SK-N-SH (cell line): ENCODE measurements around the gene INTU. TPM values are rescaled to one million over a fixed set of nuclear protein-coding genes. Genes with fewer than 3 reads are reported as not detected.
A peak's percentile ranks its signal among the peaks of the same experiment; 100 is the strongest.

Source experiments
- CTCF ChIA-PET: fragments of 300-600, 350-600 bp; formaldehyde crosslinking; extraction: SDS; loops from one replicate; lab custom pipeline; 2021; lab: Yijun Ruan, JAX
- POLR2A ChIA-PET: fragments of 350-600 bp; sonication (Branson Sonifier 250); formaldehyde crosslinking; extraction: SDS; loops from one replicate; lab custom pipeline; 2020; ENCODE audit warnings: antibody characterized with exemption, inconsistent platforms; lab: Yijun Ruan, JAX
- DNase-seq: peaks from one replicate; pipeline ENCODE4 v3.0.0; 2012
- H2AFZ ChIP-seq: fragments of 200-600 bp; sonication (generic); 2 replicates; pipeline ENCODE4 v1.8.1; 2016; ENCODE audit warnings: antibody characterized with exemption, mild to moderate bottlenecking, low read depth
- H3F3A ChIP-seq: fragments of 200-600 bp; sonication (generic); replicated peaks from 2 replicates; pipeline ENCODE3; 2016; ENCODE audit warnings: antibody characterized with exemption, mild to moderate bottlenecking; ENCODE audit not compliant: insufficient read depth
- H3K27ac ChIP-seq, 2 experiments: fragments of 200-500 bp in 1 of 2; fragments of 200-600 bp in 1 of 2; sonication (Bioruptor generic) in 1 of 2; sonication (generic), shearing (Covaris generic) in 1 of 2; 2 replicates each; pipeline versions ENCODE4 v1.5.1 to v1.6.1; 2014 to 2016; ENCODE audit warnings: low read depth in 2 of 2, inconsistent platforms in 1 of 2, low read length in 1 of 2, mild to moderate bottlenecking in 1 of 2, mixed read lengths in 1 of 2
- H3K27me3 ChIP-seq: fragments of 200-600 bp; sonication (generic), shearing (Covaris generic); 2 replicates; pipeline ENCODE4 v1.6.1; 2016; ENCODE audit warnings: mixed run types; ENCODE audit not compliant: insufficient read depth
- H3K36me3 ChIP-seq, 2 experiments: fragments of 200-500 bp in 1 of 2; fragments of 200-600 bp in 1 of 2; sonication (Bioruptor generic) in 1 of 2; sonication (generic) in 1 of 2; replicated peaks in 1 of 2; 2 replicates each; pipeline versions ENCODE3 to v1.5.1; 2014 to 2016; ENCODE audit warnings: low read length in 1 of 2, mild to moderate bottlenecking in 1 of 2; ENCODE audit not compliant: insufficient read depth in 2 of 2, control insufficient read depth in 1 of 2
- H3K4me1 ChIP-seq, 2 experiments: fragments of 200-500 bp in 1 of 2; fragments of 200-600 bp in 1 of 2; sonication (Bioruptor generic) in 1 of 2; sonication (generic), shearing (Covaris generic) in 1 of 2; 2 replicates each; pipeline versions ENCODE4 v1.5.1 to v1.6.1; 2014 to 2016; ENCODE audit warnings: low read depth in 1 of 2, low read length in 1 of 2, mixed run types in 1 of 2; ENCODE audit not compliant: insufficient read depth in 2 of 2, control insufficient read depth in 1 of 2
- H3K4me2 ChIP-seq: fragments of 200-600 bp; sonication (generic), shearing (Covaris generic); 2 replicates; pipeline ENCODE4 v1.6.1; 2017; ENCODE audit warnings: mixed run types
- H3K4me3 ChIP-seq, 2 experiments: fragments of 200-500 bp in 1 of 2; fragments of 200-600 bp in 1 of 2; sonication (Bioruptor generic) in 1 of 2; sonication (generic), shearing (Covaris generic) in 1 of 2; 2 replicates each; pipeline versions ENCODE4 v1.5.1 to v1.8.1; 2014 to 2016; ENCODE audit warnings: low read depth in 2 of 2, inconsistent platforms in 1 of 2, low read length in 1 of 2, mild to moderate bottlenecking in 1 of 2, mixed read lengths in 1 of 2, moderate library complexity in 1 of 2
- H3K79me2 ChIP-seq: fragments of 200-600 bp; sonication (generic); 2 replicates; pipeline ENCODE4 v1.8.1; 2017; ENCODE audit warnings: mild to moderate bottlenecking; ENCODE audit not compliant: insufficient read depth
- H3K9ac ChIP-seq: fragments of 200-600 bp; sonication (generic); 2 replicates; pipeline ENCODE4 v1.6.1; 2017; ENCODE audit warnings: mixed run types
- H3K9me2 ChIP-seq: fragments of 200-600 bp; sonication (generic); 2 replicates; pipeline ENCODE4 v1.6.1; 2017; ENCODE audit warnings: mixed run types
- H3K9me3 ChIP-seq: fragments of 200-600 bp; sonication (generic); 2 replicates; pipeline ENCODE4 v1.6.1; 2017; ENCODE audit warnings: mixed run types, mild to moderate bottlenecking, moderate library complexity
- H4K20me1 ChIP-seq: fragments of 200-600 bp; sonication (generic); 2 replicates; pipeline ENCODE4 v1.6.1; 2017; ENCODE audit warnings: mild to moderate bottlenecking, mixed run types; ENCODE audit not compliant: insufficient read depth
- CHD2 ChIP-seq: fragments of 150-350 bp; IDR thresholded peaks from 2 replicates; pipeline ENCODE4 v1.6.1; 2018; ENCODE audit warnings: low read length; ENCODE audit not compliant: partially characterized antibody
- EZH2phosphoT487 ChIP-seq: fragments of 200-600 bp; sonication (generic); IDR thresholded peaks from 2 replicates; pipeline ENCODE4 v1.6.1; 2017; ENCODE audit warnings: low read depth, mixed run types, mild to moderate bottlenecking, antibody characterized with exemption, moderate library complexity, borderline replicate concordance
- FOXJ3 ChIP-seq: sonication (generic); formaldehyde crosslinking; IDR thresholded peaks from 2 replicates; pipeline ENCODE4 v1.5.1; 2020; ENCODE audit warnings: mild to moderate bottlenecking, missing genetic modification reagents
- FOXM1 ChIP-seq: IDR thresholded peaks from 2 replicates; pipeline ENCODE4 v1.4.0; 2012; ENCODE audit warnings: low read depth, mild to moderate bottlenecking
- RCOR1 ChIP-seq: fragments of 150-350 bp; IDR thresholded peaks from 2 replicates; pipeline ENCODE4 v1.6.1; 2017; ENCODE audit warnings: antibody characterized with exemption, low read length
- SIN3A ChIP-seq: IDR thresholded peaks from 2 replicates; pipeline ENCODE4 v1.6.1; 2012; ENCODE audit warnings: low read depth, mild to moderate bottlenecking, low read length, moderate library complexity, borderline replicate concordance
- SMC3 ChIP-seq: IDR thresholded peaks from 2 replicates; pipeline ENCODE4 v1.6.1; 2012; ENCODE audit warnings: low read depth, low read length, improper control_type of control experiment
- TCF12 ChIP-seq: IDR thresholded peaks from 2 replicates; pipeline ENCODE4 v1.4.0; 2012
- YY1 ChIP-seq: IDR thresholded peaks from 2 replicates; pipeline ENCODE4 v1.4.0; 2012; ENCODE audit warnings: low read depth, mild to moderate bottlenecking
- WGBS: methylation state at CpG from one replicate; pipeline ENCODE4 v1.1.6; 2017; ENCODE audit warnings: low lambda C conversion rate; 5-methylcytosine and 5-hydroxymethylcytosine counted together
- polyA plus RNA-seq, 3 experiments: library from polyadenylated mRNA; depleted of rRNA; stranded (reverse); fragments of >200 nt; gene quantifications; 2 replicates each; pipeline ENCODE4 v1.2.3, GENCODE V29; 2012
- TF ChIP-seq, protein P1 (sequence below): fragments of 200-600 bp; sonication (generic); IDR thresholded peaks from 2 replicates; pipeline ENCODE4 v1.6.1; 2017; ENCODE audit warnings: antibody characterized with exemption, mild to moderate bottlenecking, moderate library complexity
- TF ChIP-seq, protein P2 (sequence below): IDR thresholded peaks from 2 replicates; pipeline ENCODE4 v1.6.1; 2012; ENCODE audit warnings: mild to moderate bottlenecking, low read depth, low read length, moderate library complexity
- TF ChIP-seq, protein P3 (sequence below): fragments of 150-350 bp; IDR thresholded peaks from 2 replicates; pipeline ENCODE4 v1.6.1; 2016; ENCODE audit warnings: mild to moderate bottlenecking, low read depth, low read length

The INTU gene
- polyA plus RNA-seq, 1 of the 3 experiments (the other 2 are of a cell fraction): 3.3 TPM

DNA sequence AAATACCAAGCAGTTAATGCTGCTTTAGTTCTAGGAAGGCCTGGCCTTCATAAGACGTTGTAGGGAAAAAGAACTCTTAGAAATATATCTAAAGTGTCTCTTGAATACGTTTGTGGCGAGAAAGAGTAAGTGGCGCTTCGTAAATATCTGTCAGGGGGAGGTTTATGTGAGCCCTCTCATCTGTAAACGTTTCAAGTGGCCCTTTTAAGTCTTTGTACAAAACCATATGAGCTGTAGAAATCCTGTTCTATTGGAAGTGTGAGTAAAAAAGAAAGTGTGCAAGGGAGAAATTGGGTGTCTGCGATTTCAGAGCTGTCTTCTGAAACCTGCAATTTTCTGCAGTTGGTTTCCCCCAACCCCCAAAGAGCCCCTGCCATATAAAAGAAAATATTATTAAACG, 8.6 kb upstream of the INTU start:
- no peak overlapping the region for H3K4me3 ChIP-seq
- H3K4me2 ChIP-seq: no peak overlapping the region
- no peaks in the 10 kb centered on the region for H3F3A ChIP-seq
- ChIA-PET POLR2A (no interaction called here), CTCF (interaction anchor here (2.4 to 3.6 kb wide), 2 partner anchors 19 to 109 kb away, joined by 15 to 27 read pairs; no protein-coding TSS in a partner anchor)
- H3K4me1 ChIP-seq: peaks cover 0 to 3% of the 10 kb centered on the region in 2 experiments; a peak in 1 of 4 replicates
- H2AFZ ChIP-seq: 0 out of 2 replicates have a peak overlapping the region, but pooled peaks have one; percentile 78
- H3K9ac ChIP-seq: no peak overlapping the region
- DNase-seq: no peak
- no peaks in the 10 kb centered on the region for H3K9me3 ChIP-seq
- 71% methylated on average over 8 of the region's 8 CpGs for WGBS
- H3K9me2 ChIP-seq: no peaks in the 10 kb centered on the region
- H3K36me3 ChIP-seq: no peaks in the 10 kb centered on the region
- no peaks in the 10 kb centered on the region for H3K79me2 ChIP-seq
- no peaks in the 10 kb centered on the region for H4K20me1 ChIP-seq
- peaks cover 9% of the 10 kb centered on the region for H3K27me3 ChIP-seq
- no peak overlapping the region for H3K27ac ChIP-seq
- TF ChIP-seq SMC3 (no peak), CHD2 (no peak), FOXM1 (no peak)
- TF ChIP-seq, protein P1, sequence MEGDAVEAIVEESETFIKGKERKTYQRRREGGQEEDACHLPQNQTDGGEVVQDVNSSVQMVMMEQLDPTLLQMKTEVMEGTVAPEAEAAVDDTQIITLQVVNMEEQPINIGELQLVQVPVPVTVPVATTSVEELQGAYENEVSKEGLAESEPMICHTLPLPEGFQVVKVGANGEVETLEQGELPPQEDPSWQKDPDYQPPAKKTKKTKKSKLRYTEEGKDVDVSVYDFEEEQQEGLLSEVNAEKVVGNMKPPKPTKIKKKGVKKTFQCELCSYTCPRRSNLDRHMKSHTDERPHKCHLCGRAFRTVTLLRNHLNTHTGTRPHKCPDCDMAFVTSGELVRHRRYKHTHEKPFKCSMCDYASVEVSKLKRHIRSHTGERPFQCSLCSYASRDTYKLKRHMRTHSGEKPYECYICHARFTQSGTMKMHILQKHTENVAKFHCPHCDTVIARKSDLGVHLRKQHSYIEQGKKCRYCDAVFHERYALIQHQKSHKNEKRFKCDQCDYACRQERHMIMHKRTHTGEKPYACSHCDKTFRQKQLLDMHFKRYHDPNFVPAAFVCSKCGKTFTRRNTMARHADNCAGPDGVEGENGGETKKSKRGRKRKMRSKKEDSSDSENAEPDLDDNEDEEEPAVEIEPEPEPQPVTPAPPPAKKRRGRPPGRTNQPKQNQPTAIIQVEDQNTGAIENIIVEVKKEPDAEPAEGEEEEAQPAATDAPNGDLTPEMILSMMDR: no peak
- TF ChIP-seq, protein P2, sequence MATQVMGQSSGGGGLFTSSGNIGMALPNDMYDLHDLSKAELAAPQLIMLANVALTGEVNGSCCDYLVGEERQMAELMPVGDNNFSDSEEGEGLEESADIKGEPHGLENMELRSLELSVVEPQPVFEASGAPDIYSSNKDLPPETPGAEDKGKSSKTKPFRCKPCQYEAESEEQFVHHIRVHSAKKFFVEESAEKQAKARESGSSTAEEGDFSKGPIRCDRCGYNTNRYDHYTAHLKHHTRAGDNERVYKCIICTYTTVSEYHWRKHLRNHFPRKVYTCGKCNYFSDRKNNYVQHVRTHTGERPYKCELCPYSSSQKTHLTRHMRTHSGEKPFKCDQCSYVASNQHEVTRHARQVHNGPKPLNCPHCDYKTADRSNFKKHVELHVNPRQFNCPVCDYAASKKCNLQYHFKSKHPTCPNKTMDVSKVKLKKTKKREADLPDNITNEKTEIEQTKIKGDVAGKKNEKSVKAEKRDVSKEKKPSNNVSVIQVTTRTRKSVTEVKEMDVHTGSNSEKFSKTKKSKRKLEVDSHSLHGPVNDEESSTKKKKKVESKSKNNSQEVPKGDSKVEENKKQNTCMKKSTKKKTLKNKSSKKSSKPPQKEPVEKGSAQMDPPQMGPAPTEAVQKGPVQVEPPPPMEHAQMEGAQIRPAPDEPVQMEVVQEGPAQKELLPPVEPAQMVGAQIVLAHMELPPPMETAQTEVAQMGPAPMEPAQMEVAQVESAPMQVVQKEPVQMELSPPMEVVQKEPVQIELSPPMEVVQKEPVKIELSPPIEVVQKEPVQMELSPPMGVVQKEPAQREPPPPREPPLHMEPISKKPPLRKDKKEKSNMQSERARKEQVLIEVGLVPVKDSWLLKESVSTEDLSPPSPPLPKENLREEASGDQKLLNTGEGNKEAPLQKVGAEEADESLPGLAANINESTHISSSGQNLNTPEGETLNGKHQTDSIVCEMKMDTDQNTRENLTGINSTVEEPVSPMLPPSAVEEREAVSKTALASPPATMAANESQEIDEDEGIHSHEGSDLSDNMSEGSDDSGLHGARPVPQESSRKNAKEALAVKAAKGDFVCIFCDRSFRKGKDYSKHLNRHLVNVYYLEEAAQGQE: no peak
- TF ChIP-seq, protein P3, sequence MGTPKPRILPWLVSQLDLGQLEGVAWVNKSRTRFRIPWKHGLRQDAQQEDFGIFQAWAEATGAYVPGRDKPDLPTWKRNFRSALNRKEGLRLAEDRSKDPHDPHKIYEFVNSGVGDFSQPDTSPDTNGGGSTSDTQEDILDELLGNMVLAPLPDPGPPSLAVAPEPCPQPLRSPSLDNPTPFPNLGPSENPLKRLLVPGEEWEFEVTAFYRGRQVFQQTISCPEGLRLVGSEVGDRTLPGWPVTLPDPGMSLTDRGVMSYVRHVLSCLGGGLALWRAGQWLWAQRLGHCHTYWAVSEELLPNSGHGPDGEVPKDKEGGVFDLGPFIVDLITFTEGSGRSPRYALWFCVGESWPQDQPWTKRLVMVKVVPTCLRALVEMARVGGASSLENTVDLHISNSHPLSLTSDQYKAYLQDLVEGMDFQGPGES: no peak

DNA sequence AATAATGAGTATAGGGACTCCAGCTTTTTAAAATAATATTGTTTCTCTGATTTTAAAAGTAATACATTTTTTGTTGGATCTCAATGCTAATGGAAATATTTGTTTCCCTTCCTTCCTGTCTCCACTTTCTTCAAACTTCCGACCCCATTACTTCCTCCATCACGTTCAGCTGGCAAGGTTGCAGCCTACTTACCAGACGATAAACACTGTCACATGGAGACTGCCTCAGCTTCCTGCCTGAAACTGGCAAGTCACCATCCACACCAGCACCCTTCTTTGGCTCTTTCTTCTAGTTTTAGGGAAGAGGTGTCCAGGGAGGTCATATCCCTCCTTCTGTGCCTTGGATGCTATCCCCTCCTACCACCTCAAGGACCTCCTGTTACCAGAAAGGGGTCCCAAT, 3.4 kb upstream of the INTU start:
- no peak overlapping the region for H3K4me3 ChIP-seq
- no peaks in the 10 kb centered on the region for H3K9me2 ChIP-seq
- H2AFZ ChIP-seq: no peak overlapping the region
- WGBS: 91% methylated on average over 3 of the region's 3 CpGs
- ChIA-PET POLR2A (no interaction called here), CTCF (interaction anchor here (0.8 to 1.3 kb wide), 2 partner anchors 29 to 103 kb away, joined by 3 read pairs; no protein-coding TSS in a partner anchor)
- no peak overlapping the region for H3K4me2 ChIP-seq
- TF ChIP-seq, protein P3: no peak
- no peak for TF ChIP-seq RCOR1
- TF ChIP-seq YY1: no peak
- no peak for TF ChIP-seq SIN3A
- no peak for TF ChIP-seq EZH2phosphoT487
- TF ChIP-seq FOXJ3 (CRISPR knock-in tag): no peak
- TF ChIP-seq, protein P2: no peak
- no peak for TF ChIP-seq TCF12
- no peak overlapping the region for H3K9ac ChIP-seq
- H4K20me1 ChIP-seq: no peaks in the 10 kb centered on the region
- H3K36me3 ChIP-seq: no peaks in the 10 kb centered on the region
- H3K9me3 ChIP-seq: no peaks in the 10 kb centered on the region
- DNase-seq: no peak
- H3K79me2 ChIP-seq: peaks cover 4% of the 10 kb centered on the region; the same call in 1 of the 2 replicates
- no peak overlapping the region for H3K27ac ChIP-seq
- peaks cover 3% of the 10 kb centered on the region for H3F3A ChIP-seq
- H3K27me3 ChIP-seq: no peaks in the 10 kb centered on the region
- peaks cover 0 to 5% of the 10 kb centered on the region in 2 experiments; a peak in 1 of 4 replicates for H3K4me1 ChIP-seq
